GM13977 (cell line): ENCODE data around the gene FBXL17.

Experiments used
- DNase-seq: peaks from one replicate; pipeline ENCODE4 v3.0.0; 2012; ENCODE audit warnings: low spot score
- in situ Hi-C: fragments of 300-500 bp; cut with MboI; formaldehyde crosslinking; loops from one replicate; pipeline ENCODE4 v1.12.0; 2022; ENCODE audit warnings: low sequenced_read_pairs, low pct_unique_long_range_greater_than_20kb, mixed read lengths, inconsistent platforms; ENCODE audit not compliant: unreplicated experiment
- TF ChIP-seq, protein P1 (sequence below): IDR thresholded peaks from 2 replicates; pipeline ENCODE4 v1.5.1; 2012; ENCODE audit warnings: mild to moderate bottlenecking, control low read depth; ENCODE audit not compliant: insufficient read depth; ENCODE audit errors: extremely low read depth, missing control alignments

The FBXL17 gene

GRCh38 chr5:108111736-108112135 lies 270.2 kb downstream of the FBXL17 start:
- TF ChIP-seq, protein P1, sequence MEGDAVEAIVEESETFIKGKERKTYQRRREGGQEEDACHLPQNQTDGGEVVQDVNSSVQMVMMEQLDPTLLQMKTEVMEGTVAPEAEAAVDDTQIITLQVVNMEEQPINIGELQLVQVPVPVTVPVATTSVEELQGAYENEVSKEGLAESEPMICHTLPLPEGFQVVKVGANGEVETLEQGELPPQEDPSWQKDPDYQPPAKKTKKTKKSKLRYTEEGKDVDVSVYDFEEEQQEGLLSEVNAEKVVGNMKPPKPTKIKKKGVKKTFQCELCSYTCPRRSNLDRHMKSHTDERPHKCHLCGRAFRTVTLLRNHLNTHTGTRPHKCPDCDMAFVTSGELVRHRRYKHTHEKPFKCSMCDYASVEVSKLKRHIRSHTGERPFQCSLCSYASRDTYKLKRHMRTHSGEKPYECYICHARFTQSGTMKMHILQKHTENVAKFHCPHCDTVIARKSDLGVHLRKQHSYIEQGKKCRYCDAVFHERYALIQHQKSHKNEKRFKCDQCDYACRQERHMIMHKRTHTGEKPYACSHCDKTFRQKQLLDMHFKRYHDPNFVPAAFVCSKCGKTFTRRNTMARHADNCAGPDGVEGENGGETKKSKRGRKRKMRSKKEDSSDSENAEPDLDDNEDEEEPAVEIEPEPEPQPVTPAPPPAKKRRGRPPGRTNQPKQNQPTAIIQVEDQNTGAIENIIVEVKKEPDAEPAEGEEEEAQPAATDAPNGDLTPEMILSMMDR, result no peak
- no peak for DNase-seq
- in situ Hi-C loops, result no loop called here

GRCh38 chr5:108109059-108109458 lies 272.8 kb downstream of the FBXL17 start:
- in situ Hi-C loops, result no loop called here
- no peak for DNase-seq
- TF ChIP-seq, protein P1, result no peak

GRCh38 chr5:108104448-108104847 lies 277.4 kb downstream of the FBXL17 start:
- TF ChIP-seq, protein P1, result no peak
- in situ Hi-C loops, result no loop called here
- no peak for DNase-seq

- no peak for DNase-seq
- in situ Hi-C loops, result no loop called here
- TF ChIP-seq, protein P1, result no peak
Measured at GRCh38 chr5:108102463-108102862, 279.4 kb downstream of the FBXL17 start.

DNA sequence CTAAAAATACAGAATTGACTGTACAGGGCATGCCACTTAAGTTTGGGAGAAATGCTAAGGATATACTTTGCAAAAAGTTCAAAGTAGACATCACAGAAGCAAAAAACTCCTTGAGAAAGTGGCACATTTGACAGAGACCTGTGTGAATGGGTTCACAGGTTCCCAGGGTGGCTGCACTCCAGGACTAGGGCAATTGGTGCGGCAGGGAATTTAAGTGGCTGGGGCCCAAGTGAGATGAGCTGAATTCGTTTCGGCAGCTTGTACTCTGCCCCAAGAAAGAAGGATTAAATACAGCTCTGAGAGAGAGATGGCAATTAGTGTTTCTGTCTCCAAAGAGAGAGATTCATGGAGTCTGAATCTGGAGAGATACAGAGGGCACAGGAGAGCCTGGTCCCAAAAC lies 280.1 kb downstream of the FBXL17 start:
- no peak for DNase-seq
- in situ Hi-C loops, result no loop called here
- TF ChIP-seq, protein P1, result no peak

GRCh38 chr5:108101130-108101529 lies 280.8 kb downstream of the FBXL17 start:
- in situ Hi-C loops, result no loop called here

More at GRCh38 chr5:108101130-108101529, 280.8 kb downstream of the FBXL17 start:
- DNase-seq, result no peak
- TF ChIP-seq, protein P1, result no peak
